OCI-LY1 (cell line): ENCODE measurements around the gene TBCD.

Source experiments
- CTCF ChIP-seq: fragments of 200-600 bp; sonication (generic), shearing (Covaris generic); IDR thresholded peaks from 2 replicates; pipeline ENCODE4 v1.5.1; 2017; ENCODE audit warnings: mild to moderate bottlenecking, antibody characterized with exemption, low read length, moderate library complexity, mixed read lengths
- EZH2 ChIP-seq: fragments of 200-600 bp; sonication (generic), shearing (Covaris generic); IDR thresholded peaks from 2 replicates; pipeline ENCODE4 v1.8.0; 2017; ENCODE audit warnings: borderline replicate concordance, mixed run types, mild to moderate bottlenecking, antibody characterized with exemption, low read length, moderate library complexity, mixed read lengths

GRCh38 chr17:82920715-82921114 lies 168.8 kb downstream of the TBCD start:
- no peak for TF ChIP-seq CTCF
- TF ChIP-seq EZH2 = no peak
